ENCODE results near the gene PAX3.

GRCh38 chr2:222292149-222293134 lies 6.4 kb downstream of the PAX3 start:
- TF ChIP-seq CTCF (IDR thresholded peaks at IDR 0.05) (no peak), POLR2AphosphoS5 (IDR thresholded peaks at IDR 0.05) (no peak), POLR2A (IDR thresholded peaks at IDR 0.05) (no peak)

Measured in upper lobe of left lung (tissue), 4 donors.